Caco-2 (cell line): ENCODE measurements around the gene CTIF. TPM values are rescaled to one million over a fixed set of nuclear protein-coding genes. Genes with fewer than 3 reads are reported as not detected.
A peak's percentile ranks its signal among the peaks of the same experiment; 100 is the strongest.

Experiments
- BruUV-seq: library from RNA; stranded (reverse); fragments of 400-500 nt; replicated peaks from 2 replicates; lab custom pipeline; 2021; lab: Mats Ljungman, UMichigan
- CTCF ChIA-PET: fragments of 300-600 bp; sonication (Branson Sonifier 250); formaldehyde crosslinking; loops from one replicate; lab custom pipeline; 2022; ENCODE audit warnings: antibody characterized with exemption; lab: Charles Lee
- POLR2A ChIA-PET: fragments of 300-600 bp; sonication (Branson Sonifier 250); formaldehyde crosslinking; loops from one replicate; lab custom pipeline; 2022; ENCODE audit warnings: antibody characterized with exemption; lab: Charles Lee
- DNase-seq, 2 experiments: peaks; one replicate each; pipeline versions ENCODE4 v3.0.0 to v3.0.0-alpha.2; 2020 to 2022
- H3K27me3 ChIP-seq: replicated peaks from 2 replicates; pipeline ENCODE4 v1.6.0; 2011; ENCODE audit warnings: low read length; ENCODE audit not compliant: control insufficient read depth, insufficient read depth
- H3K36me3 ChIP-seq: 2 replicates; pipeline ENCODE4 v1.5.1; 2011; ENCODE audit warnings: low read length; ENCODE audit not compliant: control insufficient read depth, insufficient read depth
- H3K4me1 ChIP-seq: fragments of 250-450 bp; sonication (Bioruptor Pico); 2 replicates; pipeline ENCODE4 v1.5.1; 2020; ENCODE audit warnings: mild to moderate bottlenecking
- H3K4me3 ChIP-seq: 2 replicates; pipeline ENCODE4 v1.5.1; 2011; ENCODE audit warnings: low read depth, mild to moderate bottlenecking, control low read depth, low read length
- H3K9me3 ChIP-seq: fragments of 250-450 bp; sonication (Bioruptor Pico); 2 replicates; pipeline ENCODE4 v1.5.1; 2020; ENCODE audit warnings: mild to moderate bottlenecking, moderate library complexity
- H3K27ac Mint-ChIP-seq: one replicate; pipeline ENCODE4 v1.8.0; 2022; ENCODE audit warnings: mixed read lengths; ENCODE audit not compliant: unreplicated experiment
- H3K27me3 Mint-ChIP-seq: one replicate; pipeline ENCODE4 v1.8.0; 2022; ENCODE audit warnings: mixed read lengths; ENCODE audit not compliant: insufficient read depth, unreplicated experiment
- H3K36me3 Mint-ChIP-seq: one replicate; pipeline ENCODE4 v1.8.0; 2022; ENCODE audit warnings: mild to moderate bottlenecking, mixed read lengths; ENCODE audit not compliant: insufficient read depth, unreplicated experiment
- H3K4me1 Mint-ChIP-seq: one replicate; pipeline ENCODE4 v1.8.0; 2022; ENCODE audit warnings: low read depth, mixed read lengths; ENCODE audit not compliant: unreplicated experiment
- H3K4me3 Mint-ChIP-seq: one replicate; pipeline ENCODE4 v1.8.0; 2022; ENCODE audit warnings: mild to moderate bottlenecking, moderate library complexity, mixed read lengths; ENCODE audit not compliant: unreplicated experiment
- H3K9me3 Mint-ChIP-seq: one replicate; pipeline ENCODE4 v1.8.0; 2022; ENCODE audit warnings: mixed read lengths; ENCODE audit not compliant: unreplicated experiment
- intact Hi-C: fragments of 100-400 bp; cut with micrococcal nuclease; formaldehyde crosslinking; loops from one replicate; pipeline ENCODE4 v1.10.0; 2022; ENCODE audit not compliant: unreplicated experiment
- total RNA-seq: library from RNA; stranded (reverse); gene quantifications from 2 replicates; pipeline ENCODE4 v1.2.3, GENCODE V29; 2022
- TF ChIP-seq, protein P1 (sequence below), 2 experiments: fragments of 200-600 bp in 1 of 2; IDR thresholded peaks; 1 replicate in 1 of 2; 2 replicates in 1 of 2; pipeline versions ENCODE4 v1.5.1 to v1.8.0; 2011 to 2022; ENCODE audit warnings: antibody characterized with exemption in 1 of 2, control low read depth in 1 of 2, inconsistent platforms in 1 of 2, low read depth in 1 of 2, low read length in 1 of 2, mild to moderate bottlenecking in 1 of 2, moderate library complexity in 1 of 2; ENCODE audit not compliant: insufficient read depth in 1 of 2, severe bottlenecking in 1 of 2, unreplicated experiment in 1 of 2

Gene CTIF
- total RNA-seq, 1 experiment from 2014 or later: 19.9 TPM

DNA sequence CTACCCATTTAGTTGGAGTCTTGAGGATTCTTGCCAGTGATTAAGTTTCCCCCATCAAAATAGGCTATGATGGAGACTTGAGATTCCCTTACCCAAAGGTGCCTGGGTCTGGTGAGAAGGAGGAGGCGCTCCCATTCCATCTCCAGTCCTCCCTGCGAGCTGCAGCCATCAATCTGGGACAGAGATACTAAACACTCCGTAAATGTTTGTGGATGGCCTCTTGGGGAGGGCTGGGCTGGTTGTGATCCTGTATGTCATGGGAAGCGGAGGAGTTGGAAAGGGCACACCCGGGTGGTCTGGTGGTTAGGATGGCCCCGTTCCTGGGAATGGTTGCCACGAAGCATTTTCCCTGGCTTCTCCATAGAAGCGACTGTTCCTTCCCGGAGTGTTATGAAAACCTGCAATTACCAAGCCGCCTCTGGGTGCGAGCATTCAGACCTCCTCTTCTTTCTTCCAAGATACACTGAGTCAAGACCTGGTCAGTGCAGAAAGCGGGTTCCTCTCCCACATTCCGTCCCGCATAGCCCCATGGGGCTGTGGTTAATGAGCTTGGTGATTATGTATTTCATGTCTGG, 196.9 kb downstream of the CTIF start:
- no peaks in the 10 kb centered on the region for H3K9me3 Mint-ChIP-seq
- Histone ChIP-seq H3K9me3 (no peaks in the 10 kb centered on the region), H3K4me3 (no peak overlapping the region), H3K27me3 (no peaks in the 10 kb centered on the region), H3K36me3 (no peaks in the 10 kb centered on the region), H3K4me1 (no peaks in the 10 kb centered on the region)
- CTCF ChIA-PET: no interaction called here
- intact Hi-C loops: no loop called here
- TF ChIP-seq, protein P1, sequence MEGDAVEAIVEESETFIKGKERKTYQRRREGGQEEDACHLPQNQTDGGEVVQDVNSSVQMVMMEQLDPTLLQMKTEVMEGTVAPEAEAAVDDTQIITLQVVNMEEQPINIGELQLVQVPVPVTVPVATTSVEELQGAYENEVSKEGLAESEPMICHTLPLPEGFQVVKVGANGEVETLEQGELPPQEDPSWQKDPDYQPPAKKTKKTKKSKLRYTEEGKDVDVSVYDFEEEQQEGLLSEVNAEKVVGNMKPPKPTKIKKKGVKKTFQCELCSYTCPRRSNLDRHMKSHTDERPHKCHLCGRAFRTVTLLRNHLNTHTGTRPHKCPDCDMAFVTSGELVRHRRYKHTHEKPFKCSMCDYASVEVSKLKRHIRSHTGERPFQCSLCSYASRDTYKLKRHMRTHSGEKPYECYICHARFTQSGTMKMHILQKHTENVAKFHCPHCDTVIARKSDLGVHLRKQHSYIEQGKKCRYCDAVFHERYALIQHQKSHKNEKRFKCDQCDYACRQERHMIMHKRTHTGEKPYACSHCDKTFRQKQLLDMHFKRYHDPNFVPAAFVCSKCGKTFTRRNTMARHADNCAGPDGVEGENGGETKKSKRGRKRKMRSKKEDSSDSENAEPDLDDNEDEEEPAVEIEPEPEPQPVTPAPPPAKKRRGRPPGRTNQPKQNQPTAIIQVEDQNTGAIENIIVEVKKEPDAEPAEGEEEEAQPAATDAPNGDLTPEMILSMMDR (IDR thresholded peaks at IDR 0.05; ENCODE audit: insufficient read depth in 1 of 2, low read depth in 1 of 2, low read length in 1 of 2, severe bottlenecking in 1 of 2, unreplicated experiment in 1 of 2): no peak
- peak overlapping the region; percentile 25 for H3K27ac Mint-ChIP-seq
- no peak overlapping the region for H3K4me3 Mint-ChIP-seq
- no peaks in the 10 kb centered on the region for H3K27me3 Mint-ChIP-seq
- POLR2A ChIA-PET: no interaction called here
- DNase-seq: no peak
- H3K36me3 Mint-ChIP-seq: peaks cover 3% of the 10 kb centered on the region
- no TSS peak for BruUV-seq
- peaks cover 7% of the 10 kb centered on the region for H3K4me1 Mint-ChIP-seq

DNA sequence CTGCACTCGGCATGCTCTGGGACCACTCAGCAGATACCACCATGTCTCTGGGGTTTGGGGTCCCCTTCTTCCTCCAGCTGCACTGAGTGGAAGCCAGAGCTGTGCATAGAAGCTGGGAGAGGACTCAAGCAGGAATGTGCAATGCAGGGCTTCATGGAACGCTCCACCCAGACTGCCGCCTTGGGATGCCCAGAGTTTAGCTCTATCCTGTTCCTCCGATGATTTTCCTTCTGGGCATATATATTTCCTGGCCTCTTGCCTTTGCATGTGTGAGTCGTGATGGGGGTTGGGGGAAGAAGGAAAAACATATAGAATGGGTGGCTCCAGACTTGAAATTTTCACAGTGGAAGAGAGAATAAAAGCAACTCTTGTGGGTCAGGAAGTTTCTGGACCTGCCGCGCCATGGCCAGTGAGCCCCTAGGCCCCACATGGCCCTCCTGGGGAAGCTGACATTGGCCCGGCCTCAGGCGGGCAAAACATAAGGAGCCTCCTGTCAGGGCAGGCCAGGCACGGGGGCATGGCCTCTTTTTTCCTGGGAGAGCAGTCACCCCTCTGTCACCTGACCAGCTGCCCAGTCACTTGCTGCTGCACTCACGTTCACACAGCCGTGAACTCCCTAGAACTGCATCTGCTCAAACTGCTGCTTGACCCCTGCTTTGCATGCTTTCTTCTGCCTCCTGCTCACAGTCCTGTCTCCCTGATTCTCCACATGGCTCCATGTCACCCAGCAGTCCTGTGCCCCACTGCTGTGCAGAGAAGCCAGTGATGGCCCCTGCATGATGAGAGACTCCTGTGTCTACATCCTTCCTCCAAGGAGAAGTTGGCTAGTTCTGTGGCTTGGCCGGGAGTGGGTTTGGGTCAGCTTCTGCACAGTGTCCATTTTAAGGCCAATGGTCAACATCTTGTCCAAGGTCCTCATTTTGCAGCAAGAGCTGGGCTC, 197.8 kb downstream of the CTIF start:
- ChIA-PET CTCF (no interaction called here), POLR2A (no interaction called here)
- no peaks in the 10 kb centered on the region for H3K36me3 Mint-ChIP-seq
- H3K27ac Mint-ChIP-seq: no peak overlapping the region
- H3K27me3 Mint-ChIP-seq: no peaks in the 10 kb centered on the region
- H3K4me1 Mint-ChIP-seq: peaks cover 7% of the 10 kb centered on the region
- Histone ChIP-seq H3K4me3 (no peak overlapping the region), H3K9me3 (no peaks in the 10 kb centered on the region), H3K4me1 (no peaks in the 10 kb centered on the region), H3K36me3 (no peaks in the 10 kb centered on the region), H3K27me3 (no peaks in the 10 kb centered on the region)
- no peak for DNase-seq
- H3K4me3 Mint-ChIP-seq: no peak overlapping the region
- intact Hi-C loops: no loop called here
- H3K9me3 Mint-ChIP-seq: no peaks in the 10 kb centered on the region
- TF ChIP-seq, protein P1 (IDR thresholded peaks at IDR 0.05; ENCODE audit: insufficient read depth in 1 of 2, low read depth in 1 of 2, low read length in 1 of 2, severe bottlenecking in 1 of 2, unreplicated experiment in 1 of 2): no peak
- no TSS peak for BruUV-seq

DNA sequence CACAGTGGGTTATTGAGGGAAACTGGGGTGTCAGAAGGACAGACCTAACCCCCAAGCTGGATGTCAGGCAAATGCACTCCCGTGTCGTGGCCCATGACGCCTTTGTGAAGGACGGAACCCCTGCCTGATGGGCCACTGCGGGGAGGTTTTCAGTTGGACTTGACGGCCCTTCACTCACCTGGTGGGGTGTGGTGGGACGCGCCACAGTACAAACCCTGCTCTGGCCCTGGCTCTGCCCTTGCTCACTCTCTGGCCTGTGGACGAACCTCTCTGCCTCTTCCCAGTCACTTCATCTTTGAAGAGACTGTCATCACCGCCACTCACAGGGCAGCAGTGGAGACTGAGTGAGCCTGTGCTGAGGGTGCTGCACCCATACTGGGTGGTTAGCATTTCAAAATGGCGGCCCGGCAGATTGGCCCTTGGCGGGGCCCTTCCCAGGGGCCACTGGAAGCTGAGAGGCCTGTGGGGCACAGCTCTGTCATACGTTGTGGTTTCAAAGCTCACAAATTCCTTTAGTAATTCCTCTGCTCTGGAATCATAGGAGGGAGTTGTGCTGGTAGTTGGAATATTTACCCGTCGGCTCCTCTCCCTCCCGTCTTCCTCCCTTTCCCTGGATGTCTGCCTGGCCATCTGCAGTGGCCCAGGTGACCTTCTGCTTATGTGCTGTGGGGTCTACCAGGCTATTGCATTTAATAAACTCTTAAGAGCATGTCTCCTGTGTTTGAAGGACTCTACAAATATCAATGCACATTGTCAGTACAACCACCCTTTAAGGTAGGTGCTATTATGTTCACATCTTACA, 200.6 kb downstream of the CTIF start:
- DNase-seq: no peak
- peaks cover 7% of the 10 kb centered on the region for H3K4me1 Mint-ChIP-seq
- BruUV-seq: no TSS peak
- H3K27me3 Mint-ChIP-seq: no peaks in the 10 kb centered on the region
- H3K9me3 Mint-ChIP-seq: no peaks in the 10 kb centered on the region
- no peaks in the 10 kb centered on the region for H3K9me3 ChIP-seq
- H3K4me1 ChIP-seq: no peaks in the 10 kb centered on the region
- TF ChIP-seq, protein P1 (IDR thresholded peaks at IDR 0.05; ENCODE audit: insufficient read depth in 1 of 2, low read depth in 1 of 2, low read length in 1 of 2, severe bottlenecking in 1 of 2, unreplicated experiment in 1 of 2): no peak
- H3K36me3 Mint-ChIP-seq: no peaks in the 10 kb centered on the region
- CTCF ChIA-PET: no interaction called here
- POLR2A ChIA-PET: no interaction called here
- no peak overlapping the region for H3K4me3 ChIP-seq
- intact Hi-C loops: no loop called here
- no peaks in the 10 kb centered on the region for H3K36me3 ChIP-seq
- no peak overlapping the region for H3K4me3 Mint-ChIP-seq
- H3K27me3 ChIP-seq: no peaks in the 10 kb centered on the region
- no peak overlapping the region for H3K27ac Mint-ChIP-seq
